Mucosa of rectum (tissue), 2 donors: ENCODE data around the gene TAP2.

ENCODE experiments used
- H3K27ac ChIP-seq, 2 donors: one replicate each; pipeline ENCODE4 v1.7.0; 2013; ENCODE audit warnings: inconsistent platforms in 2 of 2, low read depth in 2 of 2, low read length in 2 of 2
- H3K27me3 ChIP-seq, 2 donors: one replicate each; pipeline ENCODE4 v1.7.0; 2013; ENCODE audit warnings: low read length in 2 of 2; ENCODE audit not compliant: control insufficient read depth in 2 of 2, insufficient read depth in 2 of 2
- H3K36me3 ChIP-seq, 2 donors: one replicate each; pipeline ENCODE4 v1.7.0; 2013; ENCODE audit warnings: low read length in 2 of 2; ENCODE audit not compliant: control insufficient read depth in 2 of 2, insufficient read depth in 2 of 2
- H3K4me1 ChIP-seq, 2 donors: one replicate each; pipeline ENCODE4 v1.7.0; 2013; ENCODE audit warnings: low read length in 2 of 2, mild to moderate bottlenecking in 1 of 2; ENCODE audit not compliant: control insufficient read depth in 2 of 2, insufficient read depth in 2 of 2
- H3K4me3 ChIP-seq, 2 donors: one replicate each; pipeline ENCODE4 v1.7.0; 2013; ENCODE audit warnings: low read length in 2 of 2
- H3K9ac ChIP-seq, 2 donors: one replicate each; pipeline ENCODE4 v1.7.0; 2013; ENCODE audit warnings: low read length in 2 of 2, low read depth in 1 of 2, mild to moderate bottlenecking in 1 of 2
- H3K9me3 ChIP-seq, 2 donors: one replicate each; pipeline ENCODE4 v1.7.0; 2013; ENCODE audit warnings: low read length in 2 of 2; ENCODE audit not compliant: control insufficient read depth in 2 of 2
- donor health status: healthy.
- donor health status: Normal muscosa, but diverticular disease.

Gene TAP2

GRCh38 chr6:32844839-32845383, 6.4 kb upstream of the TAP2 start:
- Histone ChIP-seq H3K36me3 (peaks cover 43 to 65% of the 10 kb centered on the region in 2 donors), H3K9me3 (no peaks in the 10 kb centered on the region), H3K4me3 (peak overlapping the region; percentile 90 to 92), H3K9ac (peak overlapping the region; percentile 92 to 96), H3K27me3 (no peaks in the 10 kb centered on the region), H3K27ac (peak overlapping the region; percentile 95 to 96), H3K4me1 (peaks cover 18 to 27% of the 10 kb centered on the region in 2 donors)

- H3K27ac ChIP-seq: peak within 1 kb of the TSS; percentile 95 to 96
- peak within 1 kb of the TSS; percentile 90 to 92 for H3K4me3 ChIP-seq
- H3K9ac ChIP-seq: peak within 1 kb of the TSS; percentile 92 to 96
- H3K9me3 ChIP-seq: no peaks in the 10 kb centered on the region
- peaks cover 18 to 27% of the 10 kb centered on the region in 2 donors for H3K4me1 ChIP-seq
- H3K27me3 ChIP-seq: no peaks in the 10 kb centered on the region
- peaks cover 40 to 61% of the 10 kb centered on the region in 2 donors for H3K36me3 ChIP-seq
Measured at GRCh38 chr6:32843979-32844838, 5.7 kb upstream of the TAP2 start, which contains the start of gene PSMB8. Gene PSMB8, minus strand, starts transcription at chr6:32844047. Its CDS starts 51 bp downstream, at chr6:32843996.

GRCh38 chr6:32843331-32843978, 4.9 kb upstream of the TAP2 start:
- Histone ChIP-seq H3K4me3 (peak overlapping the region; percentile 90 to 92), H3K9ac (peak overlapping the region; percentile 92 to 96), H3K4me1 (peaks cover 18 to 29% of the 10 kb centered on the region in 2 donors), H3K36me3 (peaks cover 33 to 54% of the 10 kb centered on the region in 2 donors), H3K9me3 (no peaks in the 10 kb centered on the region), H3K27ac (peak overlapping the region; percentile 95 to 96), H3K27me3 (no peaks in the 10 kb centered on the region)

GRCh38 chr6:32842690-32843089, 4.2 kb upstream of the TAP2 start:
- Histone ChIP-seq H3K27ac (no peak overlapping the region), H3K9ac (peak overlapping the region; percentile 92 to 96), H3K27me3 (no peaks in the 10 kb centered on the region), H3K36me3 (peaks cover 25 to 47% of the 10 kb centered on the region in 2 donors), H3K4me1 (peaks cover 21 to 33% of the 10 kb centered on the region in 2 donors), H3K4me3 (peak overlapping the region; percentile 90 to 92), H3K9me3 (no peaks in the 10 kb centered on the region)

GRCh38 chr6:32842021-32842650, 3.6 kb upstream of the TAP2 start:
- no peak overlapping the region for H3K27ac ChIP-seq
- H3K9ac ChIP-seq: peak overlapping the region in 1 of 2 donors; percentile 96
- peaks cover 24 to 36% of the 10 kb centered on the region in 2 donors for H3K4me1 ChIP-seq
- no peaks in the 10 kb centered on the region for H3K9me3 ChIP-seq
- H3K4me3 ChIP-seq: peak overlapping the region; percentile 90 to 92
- H3K36me3 ChIP-seq: peaks cover 19 to 41% of the 10 kb centered on the region in 2 donors
- no peaks in the 10 kb centered on the region for H3K27me3 ChIP-seq

GRCh38 chr6:32840604-32841246, 2.2 kb upstream of the TAP2 start:
- no peak overlapping the region for H3K9ac ChIP-seq
- peaks cover 24 to 36% of the 10 kb centered on the region in 2 donors for H3K4me1 ChIP-seq
- H3K9me3 ChIP-seq: no peaks in the 10 kb centered on the region
- no peak overlapping the region for H3K4me3 ChIP-seq
- H3K36me3 ChIP-seq: peaks cover 14 to 29% of the 10 kb centered on the region in 2 donors
- no peaks in the 10 kb centered on the region for H3K27me3 ChIP-seq
- no peak overlapping the region for H3K27ac ChIP-seq

- peaks cover 16 to 24% of the 10 kb centered on the region in 2 donors for H3K4me1 ChIP-seq
- no peak overlapping the region for H3K9ac ChIP-seq
- no peaks in the 10 kb centered on the region for H3K27me3 ChIP-seq
- H3K36me3 ChIP-seq: peaks cover 23 to 31% of the 10 kb centered on the region in 2 donors
- H3K4me3 ChIP-seq: no peak overlapping the region
- H3K9me3 ChIP-seq: no peaks in the 10 kb centered on the region
- H3K27ac ChIP-seq: peak overlapping the region in 1 of 2 donors; percentile 94
Measured at GRCh38 chr6:32839356-32839755, 817 bp upstream of the TAP2 start.

- Histone ChIP-seq H3K27me3 (no peaks in the 10 kb centered on the region), H3K27ac (peak overlapping the region; percentile 92 to 94), H3K4me1 (peaks cover 9 to 20% of the 10 kb centered on the region in 2 donors), H3K9me3 (no peaks in the 10 kb centered on the region), H3K4me3 (peak overlapping the region; percentile 85 to 86), H3K9ac (peak overlapping the region; percentile 47 to 66), H3K36me3 (peaks cover 32 to 38% of the 10 kb centered on the region in 2 donors)
Measured at GRCh38 chr6:32837651-32838113, 857 bp downstream of the TAP2 start.

- H3K9ac ChIP-seq: no peak overlapping the region
- no peaks in the 10 kb centered on the region for H3K9me3 ChIP-seq
- H3K27me3 ChIP-seq: no peaks in the 10 kb centered on the region
- peaks cover 6 to 12% of the 10 kb centered on the region in 2 donors for H3K4me1 ChIP-seq
- no peak overlapping the region for H3K27ac ChIP-seq
- peaks cover 24 to 34% of the 10 kb centered on the region in 2 donors for H3K36me3 ChIP-seq
- H3K4me3 ChIP-seq: no peak overlapping the region
Measured at GRCh38 chr6:32836873-32837272, 1.7 kb downstream of the TAP2 start.
